Measurements from ENCODE around the gene FGF5. TPM values are rescaled to one million over a fixed set of nuclear protein-coding genes. Genes with fewer than 3 reads are reported as not detected.

Gene FGF5
- total RNA-seq, 1 experiment from 2014 or later: not detected

GRCh38 chr4:80321341-80321740 lies 54.9 kb downstream of the FGF5 start:
- Mint-ChIP-seq H3K27ac (no peak overlapping the region; a peak in 1 of 7 replicates), H3K27me3 (ENCODE audit: low read depth) (peaks cover 11% of the 10 kb centered on the region), H3K4me3 (no peak overlapping the region), H3K4me1 (no peaks in the 10 kb centered on the region), H3K9me3 (no peaks in the 10 kb centered on the region), H3K36me3 (ENCODE audit: insufficient read depth in 1 of 3, low read depth in 3 of 3) (no peaks in the 10 kb centered on the region)
- H3K4me1 ChIP-seq (ENCODE audit: insufficient read depth, low read length): no peaks in the 10 kb centered on the region
- H2BK15ac ChIP-seq (ENCODE audit: low read depth, low read length): no peak overlapping the region
- H3K4me2 ChIP-seq (ENCODE audit: insufficient read depth, insufficient read length, low read length): no peak overlapping the region
- H4K8ac ChIP-seq (replicated peaks; ENCODE audit: insufficient read length, low read depth, low read length): no peak overlapping the region
- H3K56ac ChIP-seq (ENCODE audit: insufficient read length, low read depth, low read length): no peak overlapping the region
- H2BK120ac ChIP-seq (ENCODE audit: low read depth, low read length, poor library complexity, severe bottlenecking): no peak overlapping the region
- no peak overlapping the region for H3K4ac ChIP-seq (ENCODE audit: low read depth, low read length)
- no peak overlapping the region for H3K27ac ChIP-seq (ENCODE audit: insufficient read length, low read depth, low read length)
- no peak overlapping the region for H2AFZ ChIP-seq (ENCODE audit: low read length)
- H3K23me2 ChIP-seq (ENCODE audit: insufficient read length, low read depth, low read length, poor library complexity, severe bottlenecking): no peaks in the 10 kb centered on the region
- H3K9ac ChIP-seq (ENCODE audit: extremely low read depth, insufficient read length, low read length): no peak overlapping the region
- H2BK12ac ChIP-seq (ENCODE audit: insufficient read length, low read depth, low read length): no peak overlapping the region
- H4K91ac ChIP-seq (ENCODE audit: insufficient read length, low read depth, low read length): no peak overlapping the region
- H3K18ac ChIP-seq (ENCODE audit: insufficient read length, low read depth, low read length): no peak overlapping the region
- no peak overlapping the region for H3K14ac ChIP-seq (ENCODE audit: insufficient read depth, low read length)
- H3K23ac ChIP-seq (ENCODE audit: insufficient read length, low read depth, low read length): no peak overlapping the region
- TF ChIP-seq, protein P1, sequence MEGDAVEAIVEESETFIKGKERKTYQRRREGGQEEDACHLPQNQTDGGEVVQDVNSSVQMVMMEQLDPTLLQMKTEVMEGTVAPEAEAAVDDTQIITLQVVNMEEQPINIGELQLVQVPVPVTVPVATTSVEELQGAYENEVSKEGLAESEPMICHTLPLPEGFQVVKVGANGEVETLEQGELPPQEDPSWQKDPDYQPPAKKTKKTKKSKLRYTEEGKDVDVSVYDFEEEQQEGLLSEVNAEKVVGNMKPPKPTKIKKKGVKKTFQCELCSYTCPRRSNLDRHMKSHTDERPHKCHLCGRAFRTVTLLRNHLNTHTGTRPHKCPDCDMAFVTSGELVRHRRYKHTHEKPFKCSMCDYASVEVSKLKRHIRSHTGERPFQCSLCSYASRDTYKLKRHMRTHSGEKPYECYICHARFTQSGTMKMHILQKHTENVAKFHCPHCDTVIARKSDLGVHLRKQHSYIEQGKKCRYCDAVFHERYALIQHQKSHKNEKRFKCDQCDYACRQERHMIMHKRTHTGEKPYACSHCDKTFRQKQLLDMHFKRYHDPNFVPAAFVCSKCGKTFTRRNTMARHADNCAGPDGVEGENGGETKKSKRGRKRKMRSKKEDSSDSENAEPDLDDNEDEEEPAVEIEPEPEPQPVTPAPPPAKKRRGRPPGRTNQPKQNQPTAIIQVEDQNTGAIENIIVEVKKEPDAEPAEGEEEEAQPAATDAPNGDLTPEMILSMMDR (conservative IDR thresholded peaks at IDR 0.05): no peak
- no peak overlapping the region for H2BK20ac ChIP-seq (ENCODE audit: low read depth, low read length, poor library complexity, severe bottlenecking)
- no peak overlapping the region for H2AK5ac ChIP-seq (ENCODE audit: insufficient read length, low read length)
- no peaks in the 10 kb centered on the region for H3K79me1 ChIP-seq (ENCODE audit: insufficient read depth, low read depth, low read length, poor library complexity, severe bottlenecking)
- no peaks in the 10 kb centered on the region for H3K79me2 ChIP-seq (ENCODE audit: insufficient read depth, low read length)
- no CpG with 5 or more reads among the region's 8 CpGs for WGBS (ENCODE audit: extremely low coverage, insufficient read length, low lambda C conversion rate)
- H2BK5ac ChIP-seq (ENCODE audit: insufficient read length, low read length): no peak overlapping the region
- no peaks in the 10 kb centered on the region for H4K20me1 ChIP-seq (ENCODE audit: control insufficient read depth, insufficient read depth, insufficient read length)
- no peak overlapping the region for H4K5ac ChIP-seq (ENCODE audit: insufficient read length, low read depth, low read length)
- no peaks in the 10 kb centered on the region for H3K9me3 ChIP-seq (ENCODE audit: control insufficient read depth, low read depth, low read length)
- no peaks in the 10 kb centered on the region for H3K27me3 ChIP-seq (ENCODE audit: insufficient read depth, low read length)
- no peak overlapping the region for H3T11ph ChIP-seq (ENCODE audit: low read length)
- no peak for DNase-seq
